Endothelial cell of umbilical vein (primary cell): ENCODE results near the gene C16orf89. TPM values are rescaled to one million over a fixed set of nuclear protein-coding genes. Genes with fewer than 3 reads are reported as not detected.

Experiments used
- BruUV-seq: library from RNA; stranded (reverse); fragments of 400-500 nt; replicated peaks from 2 replicates; lab custom pipeline; 2021; lab: Mats Ljungman, UMichigan
- CTCF ChIA-PET: fragments of 300-600, 350-600 bp; sonication (Branson Sonifier 250); formaldehyde crosslinking; loops from one replicate; lab custom pipeline; 2021; ENCODE audit warnings: antibody characterized with exemption, inconsistent platforms; lab: Charles Lee
- POLR2A ChIA-PET: fragments of 300-600, 350-600 bp; sonication (Branson Sonifier 250); formaldehyde crosslinking; loops from one replicate; lab custom pipeline; 2021; ENCODE audit warnings: antibody characterized with exemption, inconsistent platforms; lab: Charles Lee
- DNase-seq: peaks from one replicate; pipeline ENCODE4 v3.0.0-alpha.2; 2011; ENCODE audit warnings: low read depth, low spot score
- FAIRE-seq: peaks from 2 replicates; lab custom pipeline; 2011; peaks lifted over from hg19 to GRCh38; lab: Jason Lieb, UNC
- H2AFZ ChIP-seq: 2 replicates; pipeline ENCODE4 v1.6.0; 2012; ENCODE audit warnings: low read depth, low read length, control low read depth, inconsistent platforms
- H3K27ac ChIP-seq: 2 replicates; pipeline ENCODE4 v1.5.1; 2011; ENCODE audit warnings: low read depth, mild to moderate bottlenecking, control low read depth, low read length, moderate library complexity; ENCODE audit not compliant: insufficient read depth
- H3K27me3 ChIP-seq, 2 experiments: 2 replicates each; pipeline versions ENCODE4 v1.6.0 to v1.6.1; 2011; ENCODE audit warnings: low read length in 2 of 2, mixed read lengths in 1 of 2; ENCODE audit not compliant: control insufficient read depth in 2 of 2, insufficient read depth in 2 of 2
- H3K36me3 ChIP-seq, 2 experiments: 2 replicates in 1 of 2; 3 replicates in 1 of 2; pipeline ENCODE4 v1.5.1; 2011; ENCODE audit warnings: low read length in 2 of 2, mild to moderate bottlenecking in 1 of 2, moderate library complexity in 1 of 2; ENCODE audit not compliant: control insufficient read depth in 2 of 2, insufficient read depth in 2 of 2; ENCODE audit errors: extremely low read depth in 1 of 2
- H3K4me1 ChIP-seq: 3 replicates; pipeline ENCODE4 v1.5.1; 2011; ENCODE audit warnings: mild to moderate bottlenecking, low read length; ENCODE audit not compliant: control insufficient read depth, insufficient read depth; ENCODE audit errors: extremely low read depth
- H3K4me2 ChIP-seq: 2 replicates; pipeline ENCODE4 v1.6.1; 2011; ENCODE audit warnings: low read length, control low read depth, mixed read lengths; ENCODE audit not compliant: insufficient read depth
- H3K4me3 ChIP-seq, 3 experiments: fragments of 200-600 bp in 1 of 3; sonication (generic), shearing (Covaris generic) in 1 of 3; replicated peaks in 1 of 3; 2 replicates each; pipeline ENCODE4 v1.5.1; 2011 to 2016; ENCODE audit warnings: control low read depth in 3 of 3, low read length in 3 of 3, mild to moderate bottlenecking in 2 of 3, inconsistent platforms in 1 of 3, low read depth in 1 of 3, moderate library complexity in 1 of 3; ENCODE audit not compliant: insufficient read depth in 1 of 3
- H3K79me2 ChIP-seq: 2 replicates; pipeline ENCODE4 v1.6.0; 2012; ENCODE audit warnings: low read length, inconsistent platforms; ENCODE audit not compliant: control insufficient read depth, insufficient read depth
- H3K9ac ChIP-seq: replicated peaks from 2 replicates; pipeline ENCODE3; 2011; ENCODE audit warnings: low read length, control low read depth; ENCODE audit not compliant: insufficient read depth; ENCODE audit errors: extremely low read depth
- H3K9me1 ChIP-seq: replicated peaks from 3 replicates; pipeline ENCODE4 v1.6.0; 2011; ENCODE audit warnings: mild to moderate bottlenecking, low read length; ENCODE audit not compliant: control insufficient read depth, insufficient read depth; ENCODE audit errors: extremely low read depth
- H3K9me3 ChIP-seq: replicated peaks from 2 replicates; pipeline ENCODE4 v1.5.1; 2012; ENCODE audit warnings: low read length, inconsistent platforms; ENCODE audit not compliant: control insufficient read depth, insufficient read depth
- H4K20me1 ChIP-seq: replicated peaks from 2 replicates; pipeline ENCODE3; 2011; ENCODE audit warnings: mild to moderate bottlenecking, low read length; ENCODE audit not compliant: control insufficient read depth, insufficient read depth; ENCODE audit errors: extremely low read depth
- EZH2 ChIP-seq: IDR thresholded peaks from 2 replicates; pipeline ENCODE4 v1.6.1; 2012; ENCODE audit warnings: borderline replicate concordance, low read depth, mild to moderate bottlenecking, moderate library complexity, low read length, inconsistent platforms; ENCODE audit not compliant: severe bottlenecking
- FOS ChIP-seq: IDR thresholded peaks from 2 replicates; pipeline ENCODE4 v1.6.1; 2011; ENCODE audit warnings: mild to moderate bottlenecking, low read length, moderate library complexity, borderline replicate concordance; ENCODE audit not compliant: insufficient read depth
- GATA2 ChIP-seq: IDR thresholded peaks from 2 replicates; pipeline ENCODE4 v1.7.0; 2011; ENCODE audit warnings: low read depth, mild to moderate bottlenecking, moderate library complexity, mixed read lengths, low read length; ENCODE audit not compliant: insufficient read length, insufficient read depth
- JUN ChIP-seq: IDR thresholded peaks from 2 replicates; pipeline ENCODE4 v1.6.1; 2011; ENCODE audit warnings: borderline replicate concordance, low read depth; ENCODE audit not compliant: insufficient read length, insufficient read depth
- MYC ChIP-seq: IDR thresholded peaks from one replicate; pipeline ENCODE4 v1.6.1; 2011; ENCODE audit warnings: mild to moderate bottlenecking, low read depth, low read length
- POLR2A ChIP-seq: IDR thresholded peaks from 2 replicates; pipeline ENCODE4 v1.6.1; 2012; ENCODE audit warnings: low read depth, mild to moderate bottlenecking, control low read depth, low read length
- POLR2AphosphoS5 ChIP-seq: IDR thresholded peaks from 2 replicates; pipeline ENCODE4 v1.6.1; 2012; ENCODE audit warnings: low read depth, mild to moderate bottlenecking, control low read depth, low read length, moderate library complexity; ENCODE audit not compliant: insufficient read depth
- dilution Hi-C: fragments of 300-500 bp; cut with MboI; formaldehyde crosslinking; loops from one replicate; pipeline ENCODE4 v1.15.0; 2019; ENCODE audit warnings: low sequenced_read_pairs; ENCODE audit not compliant: extremely low pct_ligation_motif_present
- intact Hi-C: fragments of 100-400 bp; cut with micrococcal nuclease; formaldehyde crosslinking; loops from one replicate; pipeline ENCODE4 v1.10.0; 2022
- polyA plus RNA-seq, 4 experiments: library from polyadenylated mRNA; depleted of rRNA in 3 of 4; stranded (reverse) in 3 of 4; unstranded in 1 of 4; fragments of >200 nt; gene quantifications; 2 replicates each; pipeline versions ENCODE4 v1.2.1 to v1.2.3, GENCODE V29; 2011 to 2012; ENCODE audit warnings: missing spikeins in 1 of 4
- total RNA-seq: library from RNA; stranded (reverse); gene quantifications from 2 replicates; pipeline ENCODE4 v1.2.3, GENCODE V29; 2021
- TF ChIP-seq, protein P1 (sequence below), 2 donors: IDR thresholded peaks; 1 replicate in 1 of 2; 2 replicates in 1 of 2; pipeline ENCODE4 v1.5.1; 2011; ENCODE audit warnings: low read length in 2 of 2, mild to moderate bottlenecking in 2 of 2, moderate library complexity in 2 of 2, control low read depth in 1 of 2, inconsistent platforms in 1 of 2, low read depth in 1 of 2; ENCODE audit not compliant: insufficient read depth in 1 of 2; ENCODE audit errors: extremely low read depth in 1 of 2
- TF ChIP-seq, protein P2 (sequence below): IDR thresholded peaks from 2 replicates; pipeline ENCODE4 v1.6.1; 2011; ENCODE audit not compliant: insufficient read depth, insufficient read length

The C16orf89 gene
- total and polyA plus RNA-seq, 2 donors (not counting 3 experiments of a cell fraction or from before 2014, with no cell fraction given): not detected

DNA sequence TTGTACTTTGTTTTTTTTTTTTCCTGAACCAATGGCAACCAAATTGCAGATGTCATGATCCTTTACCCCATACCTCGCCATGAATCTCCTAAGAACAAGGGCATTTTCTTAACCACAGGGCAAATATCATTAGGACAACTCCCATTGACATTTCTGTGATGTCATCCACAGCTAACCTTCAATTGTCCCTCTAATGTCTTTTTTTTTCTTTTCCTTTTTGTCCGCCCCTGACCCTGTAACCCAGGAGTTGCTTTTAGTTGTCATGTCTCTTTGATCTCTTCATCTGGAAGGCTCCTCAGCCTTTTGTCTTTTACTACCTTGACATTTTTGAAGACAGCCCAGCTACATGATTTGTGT, 31.6 kb downstream of the C16orf89 start:
- no peaks in the 10 kb centered on the region for H3K27me3 ChIP-seq
- H3K79me2 ChIP-seq: no peaks in the 10 kb centered on the region
- TF ChIP-seq, protein P1, sequence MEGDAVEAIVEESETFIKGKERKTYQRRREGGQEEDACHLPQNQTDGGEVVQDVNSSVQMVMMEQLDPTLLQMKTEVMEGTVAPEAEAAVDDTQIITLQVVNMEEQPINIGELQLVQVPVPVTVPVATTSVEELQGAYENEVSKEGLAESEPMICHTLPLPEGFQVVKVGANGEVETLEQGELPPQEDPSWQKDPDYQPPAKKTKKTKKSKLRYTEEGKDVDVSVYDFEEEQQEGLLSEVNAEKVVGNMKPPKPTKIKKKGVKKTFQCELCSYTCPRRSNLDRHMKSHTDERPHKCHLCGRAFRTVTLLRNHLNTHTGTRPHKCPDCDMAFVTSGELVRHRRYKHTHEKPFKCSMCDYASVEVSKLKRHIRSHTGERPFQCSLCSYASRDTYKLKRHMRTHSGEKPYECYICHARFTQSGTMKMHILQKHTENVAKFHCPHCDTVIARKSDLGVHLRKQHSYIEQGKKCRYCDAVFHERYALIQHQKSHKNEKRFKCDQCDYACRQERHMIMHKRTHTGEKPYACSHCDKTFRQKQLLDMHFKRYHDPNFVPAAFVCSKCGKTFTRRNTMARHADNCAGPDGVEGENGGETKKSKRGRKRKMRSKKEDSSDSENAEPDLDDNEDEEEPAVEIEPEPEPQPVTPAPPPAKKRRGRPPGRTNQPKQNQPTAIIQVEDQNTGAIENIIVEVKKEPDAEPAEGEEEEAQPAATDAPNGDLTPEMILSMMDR (IDR thresholded peaks at IDR 0.05; ENCODE audit: extremely low read depth in 1 of 2, insufficient read depth in 1 of 2, low read depth in 1 of 2, low read length in 2 of 2): no peak
- TF ChIP-seq POLR2A (no peak), POLR2AphosphoS5 (no peak), GATA2 (no peak), FOS (no peak), MYC (no peak), EZH2 (no peak), JUN (no peak)
- TF ChIP-seq, protein P2, sequence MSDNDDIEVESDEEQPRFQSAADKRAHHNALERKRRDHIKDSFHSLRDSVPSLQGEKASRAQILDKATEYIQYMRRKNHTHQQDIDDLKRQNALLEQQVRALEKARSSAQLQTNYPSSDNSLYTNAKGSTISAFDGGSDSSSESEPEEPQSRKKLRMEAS: no peak
- peak overlapping the region; percentile 99 for H2AFZ ChIP-seq
- ChIA-PET POLR2A (interaction anchor here (0.6 to 0.7 kb wide), 4 partner anchors 14 to 1946 kb away, joined by 3 to 5 read pairs (median 4); no protein-coding TSS in a partner anchor), CTCF (interaction anchor here (1.1 to 2.0 kb wide), 3 partner anchors 9 to 50 kb away, joined by 3 to 11 read pairs (median 3); no protein-coding TSS in a partner anchor)
- DNase-seq (no peak), FAIRE-seq (no peak)
- no peaks in the 10 kb centered on the region for H3K9me1 ChIP-seq
- H3K4me3 ChIP-seq: peak overlapping the region; percentile 47 to 86 (median 83)
- dilution Hi-C loops: no loop called here
- H4K20me1 ChIP-seq: no peaks in the 10 kb centered on the region
- H3K9ac ChIP-seq: peak overlapping the region; percentile 72
- no peaks in the 10 kb centered on the region for H3K9me3 ChIP-seq
- H3K27ac ChIP-seq: peak overlapping the region; percentile 28
- BruUV-seq: TSS peak; percentile 82
- peak overlapping the region; percentile 100 for H3K4me2 ChIP-seq
- intact Hi-C loops: loop anchor here (5.0 kb wide), 1 partner anchor 77 kb away; the partner anchor contains the start of gene SEC14L5
- no peaks in the 10 kb centered on the region for H3K36me3 ChIP-seq
- H3K4me1 ChIP-seq: peaks cover 12% of the 10 kb centered on the region
